ENCODE data around the gene LSM10. TPM values are rescaled to one million over a fixed set of nuclear protein-coding genes. Genes with fewer than 3 reads are reported as not detected.

LSM10 gene
- total and polyA plus RNA-seq, 9 of the 15 experiments (the other 6 are each of a cell fraction or from before 2014, with no cell fraction given), result 13.2 to 146 (median 68.9) TPM

DNA sequence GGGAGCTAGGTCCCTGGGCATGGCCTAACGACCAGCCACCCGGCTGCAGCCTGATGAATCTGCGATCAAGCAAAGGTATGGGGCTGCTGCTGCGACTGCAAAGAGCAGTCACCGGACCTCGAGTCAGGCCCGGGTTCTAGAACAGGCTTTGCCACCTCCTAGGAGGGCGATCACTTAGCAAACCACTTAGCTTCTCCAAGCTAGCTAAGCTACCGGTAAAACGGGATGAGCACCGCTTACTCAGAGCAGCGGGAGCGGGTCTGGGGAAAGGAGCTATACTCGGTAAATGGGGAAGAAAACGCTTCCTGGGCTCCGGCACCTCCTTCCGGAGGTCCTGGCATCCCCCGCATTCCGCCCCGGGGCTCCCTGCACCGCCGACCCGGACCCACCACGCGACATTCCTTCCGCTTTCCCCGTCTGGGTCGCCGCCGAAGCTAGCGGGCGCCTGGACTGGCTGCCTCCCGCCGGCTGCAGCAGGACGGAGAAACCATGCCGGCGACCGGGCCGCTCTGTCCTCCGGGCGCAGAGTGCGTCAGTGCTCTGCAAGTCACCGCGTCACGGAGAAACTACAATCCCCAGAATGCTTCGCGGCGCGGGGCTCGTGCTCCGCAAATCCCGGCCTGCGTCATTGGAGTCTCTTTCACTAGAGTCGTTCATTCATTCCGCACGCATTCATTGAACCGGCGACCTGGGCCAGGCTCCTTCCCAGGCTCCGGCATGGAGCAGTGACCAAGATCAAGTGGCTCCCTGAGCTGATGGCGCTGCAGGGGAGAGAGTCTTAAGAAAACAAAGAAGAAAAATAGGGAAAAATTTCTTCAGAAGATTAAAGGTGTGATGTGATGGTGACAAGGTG is at the start of gene LSM10 (continued):
- TF ChIP-seq CHAMP1 (IDR thresholded peaks at IDR 0.05), result no peak
- TF ChIP-seq, protein P1, sequence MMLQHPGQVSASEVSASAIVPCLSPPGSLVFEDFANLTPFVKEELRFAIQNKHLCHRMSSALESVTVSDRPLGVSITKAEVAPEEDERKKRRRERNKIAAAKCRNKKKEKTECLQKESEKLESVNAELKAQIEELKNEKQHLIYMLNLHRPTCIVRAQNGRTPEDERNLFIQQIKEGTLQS (IDR thresholded peaks at IDR 0.05), result peak; percentile 55; the same call in 1 of the 2 replicates
- TF ChIP-seq, protein P1 (CRISPR knock-in tag; conservative IDR thresholded peaks at IDR 0.05), result 0 out of 2 replicates have a peak, but pooled peaks have one; percentile 54
- TF ChIP-seq HDAC6 (IDR thresholded peaks at IDR 0.05; ENCODE audit: low read depth, low read length), result no peak
- no peak for TF ChIP-seq RFX7 (CRISPR knock-in tag; IDR thresholded peaks at IDR 0.05)
- TF ChIP-seq EP300 (IDR thresholded peaks at IDR 0.05; ENCODE audit: low read length), result no peak
- TF ChIP-seq CC2D1A (IDR thresholded peaks at IDR 0.05), result no peak; the same call in 1 of the 2 replicates
- peak; percentile 30 for TF ChIP-seq MEIS2 (IDR thresholded peaks at IDR 0.05; ENCODE audit: partially characterized antibody)
- 0 out of 2 replicates have a peak, but pooled peaks have one; percentile 2 for TF ChIP-seq MYNN (IDR thresholded peaks at IDR 0.05)
- TF ChIP-seq MYNN (CRISPR knock-in tag; IDR thresholded peaks at IDR 0.05), result no peak
- no peak for TF ChIP-seq NCOA6 (IDR thresholded peaks at IDR 0.05)
- TF ChIP-seq ZBTB12 (CRISPR knock-in tag; IDR thresholded peaks at IDR 0.05), result peak; percentile 74
- no peak for TF ChIP-seq PTRF (tag; IDR thresholded peaks at IDR 0.05)
- TF ChIP-seq ZNF830 (CRISPR knock-in tag; IDR thresholded peaks at IDR 0.05), result no peak
- TF ChIP-seq KAT7 (CRISPR knock-in tag; IDR thresholded peaks at IDR 0.05; ENCODE audit: borderline replicate concordance), result peak; percentile 63; the same call in 1 of the 2 replicates
- no peak for TF ChIP-seq GABPB2 (CRISPR knock-in tag; conservative IDR thresholded peaks at IDR 0.05)
- TF ChIP-seq NR2C2 (CRISPR knock-in tag; IDR thresholded peaks at IDR 0.05), result peak; percentile 70; the same call in 1 of the 2 replicates
- TF ChIP-seq NR2C2 (tag; IDR thresholded peaks at IDR 0.05), result peak; percentile 82; the same call in 1 of the 2 replicates
- TF ChIP-seq HDAC3 (IDR thresholded peaks at IDR 0.05; ENCODE audit: borderline replicate concordance, partially characterized antibody), result no peak
- TF ChIP-seq, protein P2, sequence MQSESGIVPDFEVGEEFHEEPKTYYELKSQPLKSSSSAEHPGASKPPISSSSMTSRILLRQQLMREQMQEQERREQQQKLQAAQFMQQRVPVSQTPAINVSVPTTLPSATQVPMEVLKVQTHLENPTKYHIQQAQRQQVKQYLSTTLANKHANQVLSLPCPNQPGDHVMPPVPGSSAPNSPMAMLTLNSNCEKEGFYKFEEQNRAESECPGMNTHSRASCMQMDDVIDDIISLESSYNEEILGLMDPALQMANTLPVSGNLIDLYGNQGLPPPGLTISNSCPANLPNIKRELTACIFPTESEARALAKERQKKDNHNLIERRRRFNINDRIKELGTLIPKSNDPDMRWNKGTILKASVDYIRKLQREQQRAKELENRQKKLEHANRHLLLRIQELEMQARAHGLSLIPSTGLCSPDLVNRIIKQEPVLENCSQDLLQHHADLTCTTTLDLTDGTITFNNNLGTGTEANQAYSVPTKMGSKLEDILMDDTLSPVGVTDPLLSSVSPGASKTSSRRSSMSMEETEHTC (IDR thresholded peaks at IDR 0.05), result peak; percentile 71
- TF ChIP-seq HLTF (IDR thresholded peaks at IDR 0.05), result no peak
- TF ChIP-seq PCBP1 (IDR thresholded peaks at IDR 0.05; ENCODE audit: low read depth, low read length, poor library complexity, severe bottlenecking), result peak; percentile 43

All from K562 (cell line).